Measurements from ENCODE around the gene CASP9.

DNA sequence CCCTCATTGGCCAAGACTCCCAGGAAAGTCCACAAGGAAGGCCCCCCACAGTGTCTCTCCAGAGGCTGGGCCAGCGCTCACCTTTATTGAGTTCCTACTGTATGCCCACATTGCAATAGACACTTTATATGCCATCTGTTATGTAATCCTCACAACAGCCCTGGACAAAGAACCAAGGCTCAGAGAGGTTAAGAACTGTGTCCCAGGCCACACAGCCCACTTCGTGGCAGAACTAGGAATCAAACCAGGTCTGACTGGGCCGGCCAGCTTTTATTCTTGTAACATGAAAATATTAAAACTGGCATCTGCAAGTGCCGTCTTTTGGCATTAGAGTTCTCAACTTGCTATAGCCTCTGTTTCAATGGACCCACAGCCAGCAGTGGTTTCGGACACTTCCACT is 81.3 kb downstream of the CASP9 start:
- no peak for TF ChIP-seq EZH2 (IDR thresholded peaks at IDR 0.05; ENCODE audit: borderline replicate concordance, low read length)
- TF ChIP-seq, protein P1, sequence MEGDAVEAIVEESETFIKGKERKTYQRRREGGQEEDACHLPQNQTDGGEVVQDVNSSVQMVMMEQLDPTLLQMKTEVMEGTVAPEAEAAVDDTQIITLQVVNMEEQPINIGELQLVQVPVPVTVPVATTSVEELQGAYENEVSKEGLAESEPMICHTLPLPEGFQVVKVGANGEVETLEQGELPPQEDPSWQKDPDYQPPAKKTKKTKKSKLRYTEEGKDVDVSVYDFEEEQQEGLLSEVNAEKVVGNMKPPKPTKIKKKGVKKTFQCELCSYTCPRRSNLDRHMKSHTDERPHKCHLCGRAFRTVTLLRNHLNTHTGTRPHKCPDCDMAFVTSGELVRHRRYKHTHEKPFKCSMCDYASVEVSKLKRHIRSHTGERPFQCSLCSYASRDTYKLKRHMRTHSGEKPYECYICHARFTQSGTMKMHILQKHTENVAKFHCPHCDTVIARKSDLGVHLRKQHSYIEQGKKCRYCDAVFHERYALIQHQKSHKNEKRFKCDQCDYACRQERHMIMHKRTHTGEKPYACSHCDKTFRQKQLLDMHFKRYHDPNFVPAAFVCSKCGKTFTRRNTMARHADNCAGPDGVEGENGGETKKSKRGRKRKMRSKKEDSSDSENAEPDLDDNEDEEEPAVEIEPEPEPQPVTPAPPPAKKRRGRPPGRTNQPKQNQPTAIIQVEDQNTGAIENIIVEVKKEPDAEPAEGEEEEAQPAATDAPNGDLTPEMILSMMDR (conservative IDR thresholded peaks at IDR 0.05 in 1 of 2, IDR thresholded peaks at IDR 0.05 in 1 of 2; ENCODE audit: extremely low read depth in 1 of 2, insufficient read depth in 1 of 2, low read depth in 1 of 2, low read length in 2 of 2) = no peak

Measured in mammary epithelial cell (primary cell).